H1 (cell line): ENCODE results near the gene WDR1. TPM values are rescaled to one million over a fixed set of nuclear protein-coding genes. Genes with fewer than 3 reads are reported as not detected.

Experiments used
- CTCF ChIA-PET: fragments of 300-600 bp; sonication (Branson Sonifier 250); formaldehyde crosslinking; loops from one replicate; lab custom pipeline; 2021; ENCODE audit not compliant: partially characterized antibody; lab: Charles Lee
- POLR2A ChIA-PET: fragments of 300-600 bp; sonication (Branson Sonifier 250); formaldehyde crosslinking; loops from one replicate; lab custom pipeline; 2021; ENCODE audit warnings: inconsistent platforms; ENCODE audit not compliant: partially characterized antibody; lab: Charles Lee
- DNase-seq, 2 experiments: peaks; one replicate each; pipeline versions ENCODE4 v3.0.0 to v3.0.0-alpha.2; 2010 to 2022; ENCODE audit warnings: low spot score in 2 of 2, low read depth in 1 of 2, mixed read lengths in 1 of 2
- FAIRE-seq: peaks from 2 replicates; lab custom pipeline; 2011; peaks lifted over from hg19 to GRCh38; lab: Jason Lieb, UNC
- H2AFZ ChIP-seq: 2 replicates; pipeline ENCODE4 v1.8.1; 2012; ENCODE audit warnings: low read length, inconsistent platforms
- H2AK5ac ChIP-seq: 2 replicates; pipeline ENCODE4 v1.6.1; 2013; ENCODE audit warnings: low read depth, low read length
- H2BK120ac ChIP-seq: replicated peaks from 2 replicates; pipeline ENCODE3; 2013; ENCODE audit warnings: low read depth, low read length, inconsistent platforms
- H2BK12ac ChIP-seq: 2 replicates; pipeline ENCODE4 v1.6.1; 2013; ENCODE audit warnings: low read depth, low read length
- H2BK15ac ChIP-seq: 2 replicates; pipeline ENCODE4 v1.6.1; 2013; ENCODE audit warnings: low read length
- H2BK20ac ChIP-seq: 2 replicates; pipeline ENCODE4 v1.6.1; 2013; ENCODE audit warnings: low read length
- H2BK5ac ChIP-seq: 2 replicates; pipeline ENCODE4 v1.6.1; 2013; ENCODE audit warnings: low read depth, low read length
- H3K14ac ChIP-seq: 2 replicates; pipeline ENCODE4 v1.6.1; 2013; ENCODE audit warnings: inconsistent platforms; ENCODE audit not compliant: insufficient read length
- H3K18ac ChIP-seq: 2 replicates; pipeline ENCODE4 v1.6.1; 2013; ENCODE audit warnings: low read length; ENCODE audit errors: extremely low read depth
- H3K23ac ChIP-seq: 2 replicates; pipeline ENCODE4 v1.6.1; 2013; ENCODE audit warnings: inconsistent platforms; ENCODE audit not compliant: insufficient read length
- H3K23me2 ChIP-seq: 2 replicates; pipeline ENCODE4 v1.6.1; 2013; ENCODE audit warnings: low read depth, low read length
- H3K27ac ChIP-seq: 2 replicates; pipeline ENCODE4 v1.6.1; 2011; ENCODE audit warnings: low read depth, low read length, inconsistent platforms
- H3K27me3 ChIP-seq, 4 experiments: replicated peaks in 1 of 4; 1 replicate in 1 of 4; 2 replicates in 3 of 4; pipeline versions ENCODE4 v1.6.1 to v1.8.1; 2011 to 2013; ENCODE audit warnings: low read length in 3 of 4, mild to moderate bottlenecking in 3 of 4, inconsistent platforms in 2 of 4, mixed read lengths in 2 of 4, moderate library complexity in 1 of 4; ENCODE audit not compliant: control insufficient read depth in 3 of 4, insufficient read depth in 3 of 4; ENCODE audit errors: extremely low read depth in 1 of 4
- H3K36me3 ChIP-seq, 4 experiments: 2 replicates each; pipeline versions ENCODE4 v1.6.1 to v1.8.1; 2011 to 2013; ENCODE audit warnings: mild to moderate bottlenecking in 4 of 4, low read length in 3 of 4, moderate library complexity in 2 of 4, control low read depth in 1 of 4, inconsistent platforms in 1 of 4; ENCODE audit not compliant: insufficient read depth in 4 of 4, control insufficient read depth in 2 of 4
- H3K4ac ChIP-seq: replicated peaks from 2 replicates; pipeline ENCODE3; 2013; ENCODE audit warnings: low read length, low read depth, mixed read lengths, inconsistent platforms; ENCODE audit not compliant: insufficient read length
- H3K4me1 ChIP-seq, 4 experiments: replicated peaks in 1 of 4; 1 replicate in 1 of 4; 2 replicates in 3 of 4; pipeline versions ENCODE4 v1.6.1 to v1.8.1; 2011 to 2013; ENCODE audit warnings: low read length in 3 of 4, inconsistent platforms in 2 of 4, mixed read lengths in 1 of 4; ENCODE audit not compliant: insufficient read depth in 4 of 4, control insufficient read depth in 3 of 4
- H3K4me2 ChIP-seq, 2 experiments: 2 replicates each; pipeline versions ENCODE4 v1.6.1 to v1.8.1; 2011 to 2013; ENCODE audit warnings: low read depth in 2 of 2, low read length in 2 of 2, control low read depth in 1 of 2, inconsistent platforms in 1 of 2, mild to moderate bottlenecking in 1 of 2; ENCODE audit not compliant: insufficient read depth in 1 of 2
- H3K4me3 ChIP-seq, 4 experiments: fragments of 200-600, 300-600 bp in 1 of 4; sonication (generic), shearing (Covaris generic), sonication (Bioruptor Twin) in 1 of 4; 2 replicates each; pipeline versions ENCODE4 v1.5.1 to v1.8.1; 2011 to 2016; ENCODE audit warnings: low read length in 4 of 4, low read depth in 3 of 4, control low read depth in 2 of 4, inconsistent platforms in 2 of 4, mild to moderate bottlenecking in 2 of 4, mixed read lengths in 1 of 4, moderate library complexity in 1 of 4; ENCODE audit not compliant: insufficient read depth in 2 of 4; ENCODE audit errors: extremely low read depth in 1 of 4
- H3K56ac ChIP-seq: replicated peaks from 2 replicates; pipeline ENCODE3; 2013; ENCODE audit warnings: low read depth, mild to moderate bottlenecking, mixed read lengths, low read length, inconsistent platforms; ENCODE audit not compliant: insufficient read length
- H3K79me1 ChIP-seq: 2 replicates; pipeline ENCODE4 v1.6.1; 2013; ENCODE audit warnings: low read depth, low read length, control low read depth
- H3K79me2 ChIP-seq, 2 experiments: 2 replicates each; pipeline versions ENCODE4 v1.6.1 to v1.8.1; 2012 to 2013; ENCODE audit warnings: low read length in 2 of 2, mild to moderate bottlenecking in 2 of 2, inconsistent platforms in 1 of 2; ENCODE audit not compliant: insufficient read depth in 2 of 2, control insufficient read depth in 1 of 2
- H3K9ac ChIP-seq, 4 experiments: replicated peaks in 1 of 4; 1 replicate in 1 of 4; 2 replicates in 3 of 4; pipeline versions ENCODE4 v1.6.1 to v1.8.1; 2011 to 2013; ENCODE audit warnings: low read depth in 3 of 4, low read length in 3 of 4, control low read depth in 2 of 4, mild to moderate bottlenecking in 2 of 4, moderate library complexity in 2 of 4, inconsistent platforms in 1 of 4; ENCODE audit errors: extremely low read depth in 1 of 4
- H3K9me3 ChIP-seq, 2 experiments: 2 replicates each; pipeline versions ENCODE4 v1.6.1 to v1.8.1; 2012 to 2013; ENCODE audit warnings: mild to moderate bottlenecking in 2 of 2, moderate library complexity in 2 of 2, control low read depth in 1 of 2, inconsistent platforms in 1 of 2, low read depth in 1 of 2, low read length in 1 of 2, mixed read lengths in 1 of 2; ENCODE audit not compliant: insufficient read depth in 2 of 2
- H4K20me1 ChIP-seq, 2 experiments: replicated peaks in 1 of 2; 2 replicates each; pipeline versions ENCODE3 to v1.8.1; 2011 to 2013; ENCODE audit warnings: inconsistent platforms in 2 of 2, low read length in 2 of 2, mild to moderate bottlenecking in 1 of 2; ENCODE audit not compliant: insufficient read depth in 2 of 2, control insufficient read depth in 1 of 2
- H4K5ac ChIP-seq: 2 replicates; pipeline ENCODE4 v1.6.1; 2013; ENCODE audit warnings: low read length, low read depth, mixed read lengths, inconsistent platforms; ENCODE audit not compliant: insufficient read length
- H4K8ac ChIP-seq: 2 replicates; pipeline ENCODE4 v1.8.0; 2013; ENCODE audit warnings: mild to moderate bottlenecking, moderate library complexity, low read length, inconsistent platforms; ENCODE audit not compliant: insufficient read depth; ENCODE audit errors: extremely low read depth
- H4K91ac ChIP-seq: replicated peaks from 2 replicates; pipeline ENCODE3; 2013; ENCODE audit warnings: low read length, mixed read lengths, inconsistent platforms; ENCODE audit not compliant: insufficient read length
- CBX5 ChIP-seq: fragments of 300-800, 300-1000 bp; sonication (generic); IDR thresholded peaks from 2 replicates; pipeline ENCODE4 v1.7.1; 2016; ENCODE audit warnings: antibody characterized with exemption, low read length, low read depth
- CBX8 ChIP-seq: fragments of 300-800, 300-1000 bp; sonication (generic); IDR thresholded peaks from 2 replicates; pipeline ENCODE4 v1.7.1; 2016; ENCODE audit warnings: low read depth, low read length, borderline replicate concordance
- CHD2 ChIP-seq: IDR thresholded peaks from 2 replicates; pipeline ENCODE4 v1.6.1; 2012; ENCODE audit warnings: low read length, improper control_type of control experiment
- FOSL1 ChIP-seq: IDR thresholded peaks from 2 replicates; pipeline ENCODE4 v1.6.1; 2011; ENCODE audit warnings: mild to moderate bottlenecking, low read depth, low read length, moderate library complexity; ENCODE audit not compliant: insufficient read depth
- HDAC2 ChIP-seq, 2 experiments: fragments of 300-600 bp in 1 of 2; sonication (generic) in 1 of 2; IDR thresholded peaks; 2 replicates each; pipeline ENCODE4 v1.6.1; 2011 to 2012; ENCODE audit warnings: low read depth in 2 of 2, low read length in 2 of 2, mild to moderate bottlenecking in 2 of 2, moderate library complexity in 2 of 2, borderline replicate concordance in 1 of 2, inconsistent platforms in 1 of 2
- HDAC6 ChIP-seq: IDR thresholded peaks from one replicate; pipeline ENCODE4 v1.7.1; 2012; ENCODE audit warnings: low read depth, mild to moderate bottlenecking, inconsistent platforms, low read length, moderate library complexity
- JUN ChIP-seq: IDR thresholded peaks from 2 replicates; pipeline ENCODE4 v1.6.1; 2011; ENCODE audit warnings: low read depth, mild to moderate bottlenecking, improper control_type of control experiment, low read length
- MAX ChIP-seq: IDR thresholded peaks from 2 replicates; pipeline ENCODE4 v1.6.1; 2012; ENCODE audit warnings: inconsistent platforms
- RAD21 ChIP-seq, 2 experiments: IDR thresholded peaks in 1 of 2; conservative IDR thresholded peaks in 1 of 2; 2 replicates each; pipeline ENCODE4 v1.6.1; 2011; ENCODE audit warnings: low read depth in 2 of 2, low read length in 2 of 2, improper control_type of control experiment in 1 of 2, inconsistent platforms in 1 of 2, mild to moderate bottlenecking in 1 of 2, moderate library complexity in 1 of 2
- RNF2 ChIP-seq: fragments of 200-900, 300-1000 bp; sonication (generic); IDR thresholded peaks from 2 replicates; pipeline ENCODE4 v1.7.1; 2016; ENCODE audit warnings: borderline replicate concordance, low read depth, mild to moderate bottlenecking, antibody characterized with exemption, low read length; ENCODE audit not compliant: poor library complexity, severe bottlenecking; ENCODE audit errors: missing control alignments
- SP2 ChIP-seq: IDR thresholded peaks from 2 replicates; pipeline ENCODE4 v1.6.1; 2012; ENCODE audit warnings: mild to moderate bottlenecking, low read length, inconsistent platforms
- SRF ChIP-seq: IDR thresholded peaks from 2 replicates; pipeline ENCODE4 v1.6.1; 2011; ENCODE audit warnings: mild to moderate bottlenecking, low read depth, low read length, moderate library complexity
- SUZ12 ChIP-seq: fragments of 200-600 bp; sonication (generic); IDR thresholded peaks from 2 replicates; pipeline ENCODE4 v1.6.1; 2012; ENCODE audit warnings: mild to moderate bottlenecking, inconsistent platforms, low read length, moderate library complexity, mixed read lengths
- WGBS, 2 experiments: shearing (Covaris generic) in 1 of 2; methylation state at CpG; one replicate each; pipeline versions ENCODE4 v1.1.6 to v1.1.7; 2013 to 2015; ENCODE audit warnings: low lambda C conversion rate in 2 of 2, mixed read lengths in 2 of 2, inconsistent platforms in 1 of 2, low coverage in 1 of 2, missing lambda C conversion rate in 1 of 2; ENCODE audit not compliant: insufficient replicate concordance in 2 of 2, insufficient coverage in 1 of 2, insufficient read length in 1 of 2; ENCODE audit errors: extremely low coverage in 1 of 2, missing lambda C conversion rate in 1 of 2; 5-methylcytosine and 5-hydroxymethylcytosine counted together
- polyA plus RNA-seq, 7 experiments: library from polyadenylated mRNA; depleted of rRNA in 3 of 7; stranded (reverse) in 5 of 7; unstranded in 2 of 7; fragments of >200 nt in 5 of 7; fragments of 200-250 nt in 2 of 7; gene quantifications; 1 replicate in 5 of 7; 2 replicates in 1 of 7; 4 replicates in 1 of 7; pipeline versions ENCODE4 v1.2.1 to v1.2.3, GENCODE V29; 2011 to 2013; ENCODE audit warnings: missing spikeins in 2 of 7, mixed read lengths in 2 of 7
- total RNA-seq: library from RNA; stranded (reverse); fragmentation: NEBNext Ultra II Directional; extraction: Animal tissue kit (Norgen Biotek cat#: 25700); gene quantifications from 2 replicates; pipeline ENCODE4 v1.2.1, GENCODE V29; 2021

The WDR1 gene
- total and polyA plus RNA-seq, 2 of the 8 experiments (the other 6 are each of a cell fraction or from before 2014, with no cell fraction given): 315 to 377 TPM

- H2BK12ac ChIP-seq: no peak overlapping the region
- no peaks in the 10 kb centered on the region for H3K36me3 ChIP-seq
- no peak overlapping the region for H2BK5ac ChIP-seq
- no peak overlapping the region for H4K8ac ChIP-seq
- no peaks in the 10 kb centered on the region for H3K79me2 ChIP-seq
- no peak overlapping the region for H3K56ac ChIP-seq
- no peak overlapping the region for H2BK120ac ChIP-seq
- no peak overlapping the region for H3K27ac ChIP-seq
- no peak overlapping the region for H3K4me2 ChIP-seq
- no peak overlapping the region for H3K23ac ChIP-seq
- CTCF ChIA-PET: interaction anchor here (0.9 to 13.2 kb wide), 15 partner anchors 12 to 426 kb away, joined by 3 to 264 read pairs (median 24); no protein-coding TSS in a partner anchor
- DNase-seq (no peak), FAIRE-seq (no peak)
- WGBS, 2 experiments: 84% methylated on average over 6 of the region's 6 CpGs; no CpG with 5 or more reads in 1 of the 2 experiments
- peaks cover 0 to 5% (median 0%) of the 10 kb centered on the region in 4 experiments; a peak in 1 of 7 replicates for H3K4me1 ChIP-seq
- no peaks in the 10 kb centered on the region; a peak in 2 of 7 replicates for H3K27me3 ChIP-seq
- POLR2A ChIA-PET: interaction anchor here (1.2 kb wide), 1 partner anchor 44 kb away, joined by 4 read pairs; no protein-coding TSS in a partner anchor
- H3K4me3 ChIP-seq: no peak overlapping the region
- no peaks in the 10 kb centered on the region for H3K9me3 ChIP-seq
- no peak overlapping the region for H2BK20ac ChIP-seq
- H3K9ac ChIP-seq: no peak overlapping the region
- H4K5ac ChIP-seq: no peak overlapping the region
- H2AK5ac ChIP-seq: no peak overlapping the region
- no peak overlapping the region for H2BK15ac ChIP-seq
- H4K20me1 ChIP-seq: peaks cover 0 to 1% of the 10 kb centered on the region in 2 experiments
- no peaks in the 10 kb centered on the region for H3K23me2 ChIP-seq
- H3K79me1 ChIP-seq: no peaks in the 10 kb centered on the region
- no peak overlapping the region for H3K18ac ChIP-seq
- H3K4ac ChIP-seq: no peak overlapping the region
- H4K91ac ChIP-seq: no peak overlapping the region
- no peak overlapping the region for H3K14ac ChIP-seq
- no peak overlapping the region for H2AFZ ChIP-seq
- TF ChIP-seq SP2: no peak
- TF ChIP-seq FOSL1: no peak
- no peak for TF ChIP-seq SRF
- TF ChIP-seq CBX8: no peak
- no peak for TF ChIP-seq RAD21 (IDR thresholded peaks at IDR 0.05 in 1 of 2, conservative IDR thresholded peaks at IDR 0.05 in 1 of 2; ENCODE audit: low read depth in 2 of 2, low read length in 2 of 2)
- no peak for TF ChIP-seq HDAC2 (IDR thresholded peaks at IDR 0.05; ENCODE audit: borderline replicate concordance in 1 of 2, low read depth in 2 of 2, low read length in 2 of 2)
- no peak for TF ChIP-seq JUN
- TF ChIP-seq HDAC6: no peak
- no peak for TF ChIP-seq CBX5
- no peak for TF ChIP-seq SUZ12
- TF ChIP-seq CHD2: no peak
- no peak for TF ChIP-seq RNF2
- no peak for TF ChIP-seq MAX
Observed at GRCh38 chr4:10161840-10162239, 45.2 kb upstream of the WDR1 start.
